Measurements from ENCODE around the gene ADGB.
"Not testable (repeated sequence)": the region's sequence is repeated elsewhere in the genome, so short reads cannot be mapped to it uniquely, and the experiment has no call there.

Gene ADGB

DNA sequence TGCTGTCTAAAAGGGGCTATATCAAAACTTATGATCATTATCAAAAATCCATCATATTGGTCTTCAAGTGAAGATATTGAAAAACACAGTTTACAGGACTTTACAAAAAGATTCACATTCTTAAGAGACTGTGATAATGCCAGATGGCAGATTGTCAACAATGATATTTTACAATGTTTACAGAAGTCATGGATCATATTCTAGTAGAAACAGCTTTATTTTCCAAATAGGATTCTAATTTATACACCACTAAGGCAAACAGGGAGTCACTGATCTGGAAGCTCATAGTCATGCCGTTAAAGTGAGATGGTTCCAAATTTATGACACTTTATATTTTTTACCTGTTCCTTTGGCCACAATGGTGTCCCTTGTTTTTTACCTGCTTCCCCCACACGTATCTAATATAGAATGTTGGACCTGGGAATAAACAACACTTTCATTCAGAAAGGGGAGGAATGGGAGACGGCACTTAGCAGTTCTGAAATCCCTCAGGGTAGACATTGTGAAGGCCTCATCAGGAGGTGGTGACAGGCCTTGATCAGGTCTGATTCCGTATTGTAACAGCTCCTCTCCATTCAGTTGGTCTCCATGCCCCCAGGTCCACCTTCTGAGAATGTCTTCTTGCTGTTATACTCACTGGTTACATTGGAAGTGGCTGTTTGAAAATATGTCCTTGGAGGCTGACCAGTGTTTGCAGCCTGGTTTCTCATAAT, 228.6 kb downstream of the ADGB start:
- DNase-seq = no peak

DNA sequence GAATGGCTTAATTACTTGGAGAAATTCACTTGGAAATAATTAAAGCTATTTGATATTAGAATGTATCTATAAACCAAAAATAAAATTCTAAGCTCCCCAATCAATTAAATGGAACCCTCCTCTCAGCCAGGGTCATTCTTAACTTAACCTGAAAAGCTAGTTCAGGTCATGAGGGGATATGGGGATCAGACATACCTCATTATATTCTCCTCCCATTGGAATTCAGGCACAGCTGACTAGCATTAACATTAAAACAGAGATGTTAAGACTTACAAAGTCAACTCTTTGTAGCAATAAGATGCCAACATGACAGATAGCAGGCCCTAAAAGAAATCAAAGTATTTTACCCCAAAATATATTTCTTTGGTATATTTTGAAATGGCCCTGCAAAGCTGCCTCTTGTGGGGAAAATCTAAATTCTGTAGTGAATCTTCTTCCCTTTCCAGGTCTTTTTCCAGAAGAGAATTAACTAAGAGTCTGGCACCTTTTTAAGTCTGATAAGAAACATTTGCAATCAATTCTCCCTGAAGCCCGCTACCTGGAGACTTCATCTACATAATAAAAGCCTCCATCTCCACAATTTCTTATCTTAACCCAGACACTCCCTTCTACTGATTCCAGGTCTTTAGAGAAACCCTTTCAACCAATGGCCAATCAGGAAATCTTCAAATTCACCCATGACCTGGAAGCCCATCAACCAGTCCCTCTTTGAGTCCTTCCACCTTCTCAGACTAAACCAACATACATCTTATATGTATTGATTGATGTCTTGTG, 231.2 kb downstream of the ADGB start:
- DNase-seq = no peak

DNA sequence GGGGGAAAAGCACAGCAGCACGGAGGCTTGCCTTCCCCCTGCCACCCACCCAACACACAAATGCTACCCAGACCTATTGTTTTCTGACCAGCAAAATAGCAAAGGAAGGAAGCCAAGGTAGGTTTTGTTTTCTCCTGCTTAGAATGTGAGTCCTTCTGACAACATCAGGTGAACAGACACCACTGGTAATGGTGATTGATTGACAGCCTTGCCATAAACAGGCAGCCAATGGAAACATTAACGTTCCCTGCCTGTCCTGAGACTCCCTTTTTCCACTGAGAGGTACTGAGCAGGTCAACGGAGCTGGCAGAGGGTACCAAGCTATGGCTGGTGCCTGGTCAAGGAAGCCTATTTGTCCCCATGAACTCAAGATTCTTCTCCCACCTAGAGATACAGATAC, 234.4 kb downstream of the ADGB start:
- no peak for DNase-seq

DNA sequence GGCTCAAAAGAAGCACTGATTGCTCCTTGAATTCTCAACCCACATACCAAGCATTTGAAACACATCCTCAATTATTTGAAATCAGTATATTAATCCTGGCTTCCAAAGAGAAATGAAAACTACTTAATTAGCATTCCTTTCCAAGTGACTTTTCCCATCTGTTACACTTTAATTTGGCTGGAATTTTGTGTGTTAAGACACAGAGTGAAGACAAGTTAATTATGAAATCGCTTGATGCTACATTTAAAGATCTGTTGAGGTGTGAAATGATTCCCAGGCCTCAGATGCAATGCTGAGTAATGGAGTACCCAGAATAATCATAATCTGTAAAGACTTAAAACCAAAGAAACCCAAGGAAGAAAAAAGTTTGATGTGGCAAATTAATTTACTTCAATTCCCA, 241.4 kb downstream of the ADGB start:
- DNase-seq = no peak

DNA sequence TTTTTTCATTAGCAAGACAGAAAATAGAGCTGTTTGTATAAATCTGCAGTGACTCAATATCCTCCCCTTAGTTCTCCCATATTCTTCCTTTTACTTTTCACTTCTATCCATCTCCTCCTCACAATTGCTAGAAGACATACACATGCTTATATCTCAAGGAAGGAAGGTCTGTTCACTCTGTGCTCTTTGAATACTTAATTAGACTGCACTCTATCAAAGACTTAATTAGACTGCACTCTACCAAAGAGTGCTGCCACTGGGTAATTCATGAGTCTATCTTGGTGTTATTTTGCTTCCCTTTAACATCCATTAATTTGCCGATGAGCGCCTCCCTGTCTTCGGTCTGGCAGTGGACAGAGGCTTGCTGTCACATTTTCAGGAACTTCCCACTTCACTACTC, 241.9 kb downstream of the ADGB start:
- DNase-seq = no peak

DNA sequence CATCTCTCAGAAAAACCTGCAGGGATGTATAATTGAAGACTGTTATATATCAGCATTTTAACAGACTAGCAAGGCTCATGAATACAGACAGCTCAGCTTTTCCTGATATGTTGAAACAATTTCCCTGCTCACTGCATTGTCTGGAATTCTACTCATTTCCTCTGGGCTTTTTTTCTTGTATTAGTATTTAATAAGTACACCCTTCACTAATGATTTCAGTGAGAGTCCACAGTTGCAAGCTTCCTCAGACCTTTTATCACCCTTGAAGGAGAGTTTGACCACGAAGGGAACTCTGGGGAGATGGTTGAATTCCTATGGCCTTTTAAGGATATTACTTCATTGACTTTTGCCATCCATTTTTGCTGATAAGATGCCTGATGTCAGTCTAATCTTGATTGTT, 248.7 kb downstream of the ADGB start:
- no peak for DNase-seq

DNA sequence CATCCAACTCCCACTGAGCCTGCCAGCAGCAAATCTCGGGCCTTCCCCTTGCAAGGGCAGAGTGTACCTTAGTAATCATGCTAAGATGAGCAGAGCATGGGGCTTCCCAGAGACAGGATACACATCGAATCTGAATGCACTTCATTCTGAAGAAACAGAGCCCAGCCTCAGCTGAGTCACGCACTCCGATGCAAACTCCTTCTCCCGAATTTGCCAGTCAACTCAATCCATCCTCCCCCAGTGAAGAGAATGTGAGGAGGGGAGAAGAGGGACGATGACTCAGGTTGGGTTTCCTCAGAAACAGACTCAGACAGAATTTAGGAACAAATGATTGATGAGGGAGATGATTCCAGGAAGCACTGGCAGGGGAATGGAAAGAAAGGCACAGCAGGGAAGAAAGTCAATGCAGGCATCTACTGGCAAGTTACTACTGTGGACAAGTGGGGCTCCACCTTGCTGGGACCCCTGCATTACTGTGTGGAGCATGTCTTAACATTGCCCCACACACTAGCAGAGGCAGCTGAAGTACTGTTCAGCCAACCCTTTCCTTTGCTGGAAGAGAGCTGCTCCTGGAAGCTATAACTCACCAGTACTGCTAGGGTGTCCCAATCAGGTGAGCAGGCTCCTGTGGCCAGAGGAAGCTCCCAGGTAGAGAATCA, 251.6 kb downstream of the ADGB start:
- DNase-seq = no peak

DNA sequence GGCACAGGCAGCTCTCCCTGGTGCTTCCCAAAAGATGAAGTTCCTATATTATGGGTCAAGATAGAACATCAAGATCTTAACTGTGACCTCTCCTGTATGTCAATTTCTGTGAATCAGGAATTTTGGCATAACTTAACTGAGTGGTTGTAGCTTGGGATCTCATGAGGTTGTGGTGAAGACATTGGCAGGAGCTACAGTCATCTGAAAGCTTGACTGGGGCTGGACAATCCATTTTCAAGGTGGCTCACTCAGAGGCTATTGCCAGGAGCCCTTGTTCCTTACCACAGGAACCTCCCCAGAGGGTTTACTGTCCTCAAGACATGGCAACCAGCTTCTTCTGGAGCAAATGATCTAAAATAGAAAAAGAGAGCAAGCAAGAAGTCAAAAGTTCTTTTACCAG, 252.2 kb downstream of the ADGB start:
- no peak for DNase-seq

DNA sequence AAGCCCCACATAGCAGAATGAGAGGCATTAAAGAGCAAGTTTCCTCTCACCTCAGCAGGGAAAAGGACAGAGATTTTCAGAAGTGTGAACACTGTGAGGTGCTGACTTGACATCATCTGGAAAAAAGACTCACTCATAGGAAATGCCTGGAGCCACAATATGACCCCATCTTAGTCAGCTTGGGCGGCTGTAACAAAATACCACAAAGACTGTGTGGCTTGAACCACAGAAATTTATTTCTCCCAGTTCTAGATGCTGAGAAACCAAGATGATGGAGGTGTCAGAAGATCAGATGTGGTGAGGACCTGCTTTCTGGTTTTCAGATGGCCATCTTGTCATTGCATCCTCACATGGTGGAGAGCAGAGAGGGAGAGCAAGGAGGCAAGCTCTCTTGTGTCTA, 253.1 kb downstream of the ADGB start:
- no peak for DNase-seq

DNA sequence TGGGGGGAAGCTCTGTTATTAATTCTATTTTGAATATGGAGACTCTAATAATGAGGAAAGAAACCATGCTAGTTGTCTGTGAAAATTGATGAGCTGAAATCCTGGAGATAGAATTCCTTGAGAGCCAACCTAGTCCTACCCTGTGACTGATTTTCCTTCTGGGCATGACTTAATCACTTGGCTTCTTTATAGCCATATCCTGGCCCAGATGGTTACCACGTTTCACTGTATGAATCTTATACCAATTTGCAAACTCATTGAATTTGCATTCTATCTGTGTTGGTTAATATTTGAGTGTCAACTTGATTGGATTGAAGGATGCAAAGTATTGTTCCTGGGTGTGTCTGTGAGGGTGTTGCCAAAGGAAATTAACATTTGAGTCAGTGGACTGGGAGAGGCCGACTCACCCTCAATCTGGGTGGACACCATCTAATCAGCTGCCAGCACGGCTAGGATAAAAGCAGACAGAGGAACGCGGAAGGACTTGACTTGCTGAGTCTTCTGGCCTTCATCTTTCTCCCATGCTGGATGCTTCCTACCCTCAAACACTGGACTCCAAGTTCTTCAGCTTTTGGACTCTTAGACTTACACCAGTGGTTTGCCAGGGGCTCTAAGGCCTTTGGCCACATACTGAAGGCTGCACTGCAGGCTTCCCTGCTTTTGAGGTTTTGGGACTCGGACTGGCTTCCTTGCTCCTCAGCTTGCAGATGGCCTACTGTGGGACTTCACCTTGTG, 255.9 kb downstream of the ADGB start:
- DNase-seq = not testable (repeated sequence)

DNA sequence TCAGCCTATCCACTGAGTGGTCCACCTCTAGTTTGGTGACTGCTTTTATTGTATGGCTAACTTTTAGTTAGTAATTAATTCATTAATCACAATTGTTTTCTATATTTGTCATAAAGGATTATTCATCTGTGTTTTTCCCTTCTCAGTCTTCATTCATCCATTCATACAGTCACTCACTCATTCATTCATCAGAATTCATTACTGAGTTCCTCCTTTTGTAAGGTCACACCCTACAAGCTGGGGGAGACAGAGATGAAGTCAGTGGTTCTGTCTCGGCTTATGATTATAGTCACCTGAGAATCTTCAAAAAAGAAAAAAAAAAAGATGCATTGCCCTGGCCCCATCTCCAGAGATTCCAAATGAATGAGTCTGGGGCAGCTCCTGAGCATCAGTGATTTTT, 257.1 kb downstream of the ADGB start:
- no peak for DNase-seq

DNA sequence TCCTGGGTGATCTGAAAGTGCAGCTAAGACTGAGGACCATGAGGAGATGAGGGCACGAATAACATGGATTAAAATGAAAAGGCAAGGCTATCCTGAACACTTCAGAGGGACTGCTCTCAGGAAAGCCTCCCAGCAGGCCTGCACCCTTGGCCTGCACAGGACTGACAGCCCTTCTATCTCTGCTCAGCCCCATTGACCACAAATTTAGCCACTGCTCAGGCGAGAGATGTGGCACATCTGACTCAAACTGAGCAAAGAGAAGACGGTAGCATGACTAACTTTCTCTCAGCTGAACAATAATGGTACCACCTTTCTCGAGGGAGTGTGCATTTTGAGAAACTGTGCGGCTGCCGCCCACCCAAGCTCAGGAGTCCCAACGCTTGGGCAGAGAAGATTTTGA, 257.5 kb downstream of the ADGB start:
- no peak for DNase-seq

DNA sequence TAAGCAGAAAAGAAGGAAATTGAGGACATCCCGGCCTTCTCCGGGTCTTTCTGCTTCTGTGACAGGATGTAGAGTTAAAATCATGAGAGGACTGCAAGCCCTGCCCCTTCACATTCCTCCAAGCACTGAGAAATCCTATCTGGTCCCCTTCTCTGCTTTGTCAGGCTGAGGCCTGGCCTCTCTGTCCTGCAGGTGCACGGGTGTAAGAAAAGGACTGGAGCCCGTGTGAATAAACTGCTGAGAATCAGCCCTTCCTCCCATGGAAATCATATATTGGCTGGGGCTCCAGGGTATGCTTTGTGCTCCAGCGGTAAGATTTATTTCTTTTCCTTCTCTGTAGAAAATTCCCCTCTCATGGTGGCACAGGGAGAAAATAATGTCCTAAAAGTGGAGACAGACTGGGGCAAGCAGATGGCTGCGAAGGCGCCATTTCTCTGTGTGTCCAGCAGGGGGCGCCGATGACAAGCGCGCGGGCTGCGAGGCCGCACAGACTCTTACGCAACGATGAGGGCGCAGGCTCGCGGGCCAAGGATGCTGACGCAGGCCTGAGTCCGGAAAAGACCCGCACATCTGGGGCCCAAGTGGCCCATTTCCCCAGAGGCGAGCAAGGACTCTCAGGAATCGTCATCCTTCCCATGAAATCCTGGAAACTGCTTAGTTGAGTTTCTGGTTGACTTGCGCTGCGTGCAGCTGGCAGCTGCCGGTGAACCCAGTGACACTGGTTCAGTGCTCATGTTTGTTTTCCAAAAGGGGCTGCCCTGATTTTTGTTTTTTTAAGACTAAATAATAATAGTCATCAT, 258.6 kb downstream of the ADGB start:
- peak; percentile 70 for DNase-seq

DNA sequence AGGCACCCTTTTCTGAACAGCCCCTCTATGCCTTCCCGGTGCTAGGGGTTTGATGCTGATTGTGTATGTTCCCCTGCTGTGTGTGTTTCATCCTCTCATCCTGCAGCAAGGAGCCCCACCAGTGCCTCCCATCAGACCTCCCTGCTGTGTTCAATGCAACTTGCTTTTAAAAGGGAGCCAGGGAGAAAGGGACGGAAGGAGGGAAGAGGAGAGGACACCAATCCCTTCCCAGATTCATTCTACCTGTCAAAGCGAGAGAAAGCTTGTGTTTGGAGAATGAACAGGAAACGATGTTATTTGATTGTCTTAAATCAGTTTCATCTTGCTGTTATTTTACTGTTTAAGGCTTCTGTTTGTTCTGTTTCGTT, 259.2 kb downstream of the ADGB start:
- DNase-seq = no peak

DNA sequence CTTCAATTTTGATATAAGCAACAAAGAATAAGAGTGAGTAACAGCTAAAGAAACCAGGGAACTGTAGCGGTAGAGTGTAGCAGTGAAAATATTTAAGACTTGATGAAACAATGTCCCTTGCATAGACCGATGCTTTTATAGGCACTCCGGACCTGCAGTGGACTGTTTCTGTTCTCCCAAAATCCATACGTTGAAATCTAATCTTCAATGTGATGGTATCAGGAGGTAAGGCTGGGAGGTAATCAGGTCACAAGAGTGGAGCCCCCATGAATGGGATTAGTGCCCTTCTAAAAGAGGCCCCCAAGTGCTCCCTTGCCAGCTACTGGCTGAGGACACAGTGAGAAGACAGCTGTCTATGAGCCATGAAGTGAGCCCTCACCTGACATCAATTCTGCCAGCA, 260.4 kb downstream of the ADGB start:
- DNase-seq = no peak

DNA sequence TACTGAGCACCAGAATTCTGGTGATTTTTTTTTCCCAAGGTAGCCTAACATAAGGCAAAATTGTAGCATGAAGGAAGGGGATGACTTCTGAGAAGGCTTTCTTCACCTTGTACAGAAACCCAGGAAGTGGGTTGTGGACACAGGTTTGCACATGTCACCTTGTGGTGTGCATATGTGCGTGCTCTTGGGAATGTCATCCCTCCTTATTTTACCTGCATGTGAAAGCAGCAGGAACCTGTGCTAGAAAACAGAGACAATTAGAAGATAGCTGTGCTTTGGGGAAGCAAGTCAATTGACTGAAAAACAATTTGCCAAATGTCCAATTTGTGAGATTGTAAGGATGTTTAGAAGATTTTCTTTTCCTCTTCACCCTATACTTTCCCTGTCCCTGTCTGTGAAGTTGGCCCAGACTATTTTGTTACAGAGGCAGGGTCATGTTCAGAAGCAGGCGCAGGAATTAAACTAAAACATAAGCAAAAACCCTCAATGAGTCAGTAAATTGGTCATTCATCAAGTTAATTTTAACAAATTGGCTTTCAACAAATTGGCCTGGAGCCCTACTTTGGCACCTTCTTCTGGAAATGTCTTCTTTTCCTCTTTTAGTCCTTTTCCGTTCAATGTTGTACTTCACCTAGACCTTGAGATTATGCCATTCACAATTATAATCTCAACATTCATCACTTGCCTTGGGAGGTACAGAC, 261.2 kb downstream of the ADGB start:
- DNase-seq = no peak

DNA sequence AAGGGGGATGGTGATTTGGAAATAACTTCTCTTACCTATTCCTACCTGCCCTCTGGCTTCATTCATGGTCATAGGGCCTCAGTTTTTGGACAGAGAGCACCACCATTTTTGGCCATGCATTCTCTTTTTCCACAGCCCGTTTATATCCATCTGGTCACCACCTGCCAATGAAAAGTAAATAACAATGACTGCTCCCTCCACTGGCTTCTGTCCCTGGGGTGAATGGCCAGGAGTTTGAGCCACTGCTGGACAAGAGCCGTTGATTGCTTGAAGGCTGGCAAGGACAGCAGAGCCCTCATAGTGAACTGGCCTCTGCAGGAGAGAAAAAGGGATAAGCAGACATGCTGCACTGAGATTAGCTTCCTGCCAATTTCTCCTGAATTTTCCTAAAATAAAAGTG, 261.8 kb downstream of the ADGB start:
- no peak for DNase-seq

DNA sequence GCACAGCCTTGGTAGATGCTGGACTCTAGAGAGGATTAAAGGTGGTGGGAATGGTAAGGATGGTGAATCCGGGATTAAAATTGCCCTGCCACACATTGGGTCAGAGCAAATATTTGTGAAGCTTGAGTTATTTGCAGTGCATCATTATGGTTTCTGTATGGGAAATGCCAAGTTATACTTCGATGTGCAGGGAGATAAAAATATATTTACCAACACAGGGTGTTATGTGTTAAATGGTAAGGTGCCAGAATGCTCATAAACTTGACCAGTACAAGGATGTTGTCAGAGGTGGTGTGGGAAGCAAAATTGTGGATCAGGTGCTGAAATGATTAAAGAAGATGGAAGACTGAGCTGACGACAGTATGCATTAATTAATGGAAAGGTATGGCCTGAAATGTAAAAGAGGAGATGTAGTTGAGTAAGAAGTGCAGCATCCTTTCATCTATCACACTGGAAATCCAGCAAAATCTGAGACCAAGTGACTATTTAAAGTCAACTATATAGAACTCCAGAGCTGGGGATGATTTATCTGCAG, 262.3 kb downstream of the ADGB start:
- no peak for DNase-seq

DNA sequence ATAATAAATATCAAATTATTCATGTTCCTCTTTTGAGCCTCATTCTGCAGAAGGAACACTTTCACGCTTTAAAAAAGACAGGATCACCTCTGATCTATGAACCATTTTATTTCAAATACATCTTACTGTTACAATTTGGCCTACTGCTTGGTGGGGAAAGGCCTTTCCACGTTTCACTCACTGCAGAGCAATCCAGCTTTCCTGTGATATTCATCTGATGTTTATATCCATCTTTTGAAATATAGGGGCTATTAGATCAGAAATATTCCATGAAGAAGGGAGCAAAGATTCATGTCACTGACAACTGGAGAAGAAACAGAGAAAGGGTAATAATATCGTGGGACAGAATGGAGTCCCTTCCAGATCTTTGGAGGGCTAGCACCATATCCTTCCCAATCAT, 262.9 kb downstream of the ADGB start:
- no peak for DNase-seq

DNA sequence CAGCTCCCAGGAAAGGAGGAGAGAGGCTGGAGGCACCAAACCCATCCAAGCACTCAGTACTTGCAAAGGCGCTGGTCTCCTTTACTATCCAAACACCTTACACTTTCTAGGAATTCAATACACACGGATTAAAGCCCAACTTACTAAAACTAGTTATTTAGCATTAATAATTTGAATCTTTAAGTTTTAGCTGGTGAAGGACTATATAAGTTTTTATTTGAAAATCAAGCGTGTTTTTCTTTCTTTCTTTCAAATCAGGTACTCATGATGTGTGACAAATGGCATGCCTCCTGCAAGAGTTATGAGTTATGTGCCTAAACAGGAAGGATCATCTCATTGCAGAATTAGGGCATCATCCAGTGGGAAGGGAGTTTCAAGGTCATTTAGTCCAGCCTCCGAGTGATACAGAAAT, 263.7 kb downstream of the ADGB start:
- DNase-seq = no peak

DNA sequence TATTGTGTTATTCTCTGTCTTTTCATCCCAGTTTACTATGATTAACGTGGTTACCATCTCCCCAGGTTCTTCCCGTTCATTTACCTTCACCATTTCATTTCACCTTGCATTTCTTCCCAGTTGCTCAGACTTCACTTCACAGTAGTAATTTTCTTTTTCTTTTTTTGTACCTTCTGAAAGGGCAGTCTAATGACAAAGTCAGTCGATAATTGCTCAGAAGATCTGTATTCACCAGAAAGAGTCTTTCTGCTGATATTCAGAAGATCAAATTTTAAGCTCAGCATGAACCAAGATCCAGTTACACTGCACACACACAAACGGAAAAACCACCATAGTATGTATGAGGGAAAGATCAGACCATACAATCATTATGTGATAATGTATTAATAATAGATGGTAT, 265.5 kb downstream of the ADGB start:
- no peak for DNase-seq

DNA sequence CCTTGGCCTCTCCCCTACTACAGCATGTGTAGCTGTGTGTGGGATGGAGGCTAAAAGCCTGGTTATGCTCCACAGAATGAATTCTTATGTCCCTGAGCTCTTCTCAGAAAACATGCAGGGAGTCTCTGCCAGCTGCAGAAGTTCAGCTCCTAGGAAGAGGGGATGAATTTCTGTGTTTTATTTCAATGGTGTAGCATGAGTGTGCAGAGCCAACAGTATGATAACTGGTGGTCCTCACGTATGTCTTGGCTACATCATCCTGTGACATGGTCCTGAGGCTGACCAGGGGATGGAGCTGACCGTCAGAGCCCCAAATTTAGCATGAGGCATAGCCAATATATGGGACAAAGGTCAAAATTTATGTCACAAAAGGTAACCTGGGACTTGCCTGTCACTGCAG, 266.1 kb downstream of the ADGB start:
- DNase-seq = no peak

Data from CD4-positive, alpha-beta T cell treated with Interleukin-15 for 1 hour (primary cell).